Inferior parietal cortex (tissue), 1 donor: ENCODE results near the gene IL12RB2.

ENCODE experiments used
- DNase-seq: peaks from one replicate; pipeline ENCODE4 v3.0.0-alpha.2; 2016; ENCODE audit errors: extremely low spot score

Gene IL12RB2

DNA sequence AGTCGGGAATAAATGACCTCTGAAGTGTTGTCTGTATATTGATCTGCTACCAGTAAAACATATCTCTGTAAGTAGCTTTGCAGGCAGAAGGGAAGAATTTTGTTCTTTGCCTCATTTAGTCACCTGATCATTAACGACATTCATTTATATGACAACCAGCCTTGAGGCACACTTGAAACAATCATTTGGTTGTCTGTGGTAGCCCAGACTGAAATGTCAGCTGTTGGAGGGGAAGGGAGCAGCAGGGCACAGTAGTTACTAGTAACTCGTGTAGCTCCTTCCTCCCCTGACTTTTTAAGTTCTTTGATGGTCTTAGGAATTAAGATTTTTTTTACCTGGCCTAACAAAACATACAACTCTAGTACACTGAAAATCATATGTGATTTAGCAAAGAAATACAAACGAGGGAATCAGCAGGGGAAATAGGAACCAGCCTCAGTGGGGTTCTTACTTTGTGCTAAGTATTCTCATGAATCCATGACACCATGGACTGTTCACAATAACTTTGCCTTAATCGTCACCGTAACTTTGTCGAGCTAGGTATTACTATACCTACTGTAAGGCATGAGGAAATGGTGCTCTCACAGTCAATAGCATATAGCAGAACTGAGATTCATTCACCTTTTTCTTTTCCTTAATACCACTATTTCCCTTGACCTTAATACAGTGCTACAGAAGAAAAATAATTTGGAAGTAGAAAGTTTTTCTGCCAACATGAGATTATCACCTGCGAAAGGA is 6.4 kb downstream of the IL12RB2 start:
- DNase-seq, result no peak

DNA sequence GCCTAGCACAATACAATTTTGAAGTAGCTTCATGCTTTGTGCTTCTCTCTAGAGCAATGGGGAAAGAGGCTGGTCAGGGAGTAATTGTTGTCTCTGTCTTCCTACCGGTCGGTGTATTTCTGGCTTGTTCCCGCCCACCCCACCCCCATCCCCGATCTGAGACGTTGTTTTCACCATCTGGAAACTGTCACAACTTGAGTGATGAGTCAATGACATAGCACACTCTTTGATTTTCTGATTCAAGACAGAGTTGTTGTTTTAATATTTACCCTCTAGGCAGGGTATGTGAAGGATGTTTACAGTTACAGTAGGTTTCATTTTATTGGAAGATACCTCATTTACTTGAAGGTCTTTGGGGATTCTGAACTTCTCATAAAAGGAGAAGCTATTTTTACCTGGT is 7.0 kb downstream of the IL12RB2 start:
- DNase-seq, result no peak

DNA sequence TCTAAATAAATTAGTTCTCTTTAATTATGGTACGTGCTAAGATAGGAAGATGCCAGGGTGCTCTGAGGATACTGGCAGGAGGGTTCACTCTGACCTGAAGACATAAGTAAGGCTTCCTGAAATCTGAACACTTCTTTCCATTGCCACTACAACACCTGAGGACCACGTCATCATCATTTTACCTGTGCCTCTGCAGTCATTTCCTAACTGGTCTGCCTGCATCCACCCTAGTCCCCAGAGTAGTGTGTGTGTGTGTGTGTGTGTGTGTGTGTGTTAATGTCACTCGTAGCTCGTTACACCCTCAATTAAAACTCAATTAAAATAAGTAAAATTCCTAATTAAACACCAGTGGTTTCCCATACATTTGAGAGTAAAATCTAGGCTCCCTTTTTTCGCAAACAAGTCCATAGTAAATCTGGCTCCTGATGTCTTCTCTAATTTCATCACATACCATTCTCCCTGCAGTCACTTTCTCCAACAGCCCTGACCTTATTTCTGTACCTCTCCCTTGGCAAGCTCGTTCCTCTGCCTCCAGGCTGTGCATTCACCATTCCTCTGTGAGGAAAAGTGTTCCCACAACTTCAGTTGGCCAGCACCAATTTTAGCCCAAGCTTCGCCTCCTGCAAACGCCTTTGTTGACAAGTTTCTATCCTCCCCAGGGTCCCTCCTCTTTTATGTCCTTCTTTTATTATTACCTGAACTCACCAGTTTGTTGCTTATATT is 8.7 kb downstream of the IL12RB2 start:
- no peak for DNase-seq

DNA sequence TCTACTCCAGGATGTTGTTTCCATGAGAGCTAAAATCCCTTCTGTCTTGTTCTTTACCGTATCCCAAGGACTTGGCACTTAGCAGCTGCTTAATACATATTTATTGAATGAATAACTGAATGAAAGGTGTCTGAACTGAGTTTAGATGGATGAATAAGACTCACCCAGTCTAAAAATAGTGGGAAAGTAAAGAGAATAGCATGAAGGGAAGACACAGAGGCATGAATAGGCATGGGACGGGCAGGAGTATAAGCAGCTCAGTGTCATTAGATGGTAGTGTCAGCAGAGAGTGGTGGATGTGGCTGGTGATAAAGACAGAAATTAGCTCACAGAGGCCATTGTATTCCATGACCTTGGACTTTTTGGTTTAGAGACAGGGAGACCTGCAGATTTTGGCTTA is 9.2 kb downstream of the IL12RB2 start:
- no peak for DNase-seq

DNA sequence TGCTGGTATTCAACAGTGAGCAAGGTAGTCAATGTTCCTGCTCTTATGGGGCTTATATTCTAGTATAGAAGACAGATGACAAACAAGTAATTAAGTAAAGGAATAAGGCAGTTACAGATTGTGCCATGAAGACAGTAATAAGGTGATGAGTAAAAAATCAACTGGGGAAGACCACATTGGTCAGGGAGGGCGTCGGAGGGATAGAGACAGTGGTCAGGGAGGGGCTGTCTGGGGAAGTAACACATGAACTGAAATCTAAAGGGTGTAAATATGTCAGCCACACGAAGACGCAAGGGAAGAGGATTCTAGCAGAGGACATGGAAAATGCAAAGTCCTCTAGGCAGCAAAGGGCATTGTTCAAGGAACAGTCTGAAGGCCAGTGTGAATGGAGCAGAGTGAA is 10.1 kb downstream of the IL12RB2 start:
- no peak for DNase-seq

DNA sequence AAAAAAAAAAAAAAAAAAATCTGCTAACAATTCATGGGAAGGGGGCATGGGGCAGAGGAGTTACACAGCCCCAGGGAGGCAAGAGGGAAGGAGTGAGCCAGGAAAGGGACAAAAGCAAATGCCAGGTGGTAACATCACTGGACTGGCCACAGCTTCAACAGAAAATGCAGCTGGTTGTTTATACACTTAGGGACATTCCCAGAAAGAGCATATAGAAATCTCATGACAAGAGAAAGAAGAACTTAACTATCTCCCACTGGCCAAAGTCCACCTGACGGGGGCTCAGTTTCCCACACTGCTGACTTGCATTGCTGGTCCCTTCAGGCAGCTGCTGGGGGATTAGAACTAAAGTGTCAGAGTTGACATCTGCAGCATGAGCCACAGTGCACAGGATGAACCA is 14.8 kb downstream of the IL12RB2 start:
- no peak for DNase-seq

DNA sequence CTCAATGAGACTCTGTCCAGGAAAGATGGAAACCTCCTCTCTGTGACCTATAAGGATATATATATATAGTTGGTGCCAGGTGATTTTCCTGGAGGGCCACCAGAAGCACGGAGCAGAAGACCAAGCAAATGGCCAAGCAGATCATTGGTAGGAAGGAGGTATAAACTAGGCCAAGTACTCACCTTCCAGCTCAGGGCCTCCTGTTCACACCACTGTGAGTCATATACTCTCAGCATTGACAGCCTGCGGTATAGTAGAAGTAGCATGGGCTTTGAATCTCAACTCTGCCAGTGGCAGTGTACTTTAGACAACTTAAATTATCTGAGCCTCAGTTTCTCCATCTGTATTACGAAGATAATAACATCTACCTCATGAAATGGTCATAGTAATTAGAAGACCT is 15.4 kb downstream of the IL12RB2 start:
- DNase-seq, result no peak

DNA sequence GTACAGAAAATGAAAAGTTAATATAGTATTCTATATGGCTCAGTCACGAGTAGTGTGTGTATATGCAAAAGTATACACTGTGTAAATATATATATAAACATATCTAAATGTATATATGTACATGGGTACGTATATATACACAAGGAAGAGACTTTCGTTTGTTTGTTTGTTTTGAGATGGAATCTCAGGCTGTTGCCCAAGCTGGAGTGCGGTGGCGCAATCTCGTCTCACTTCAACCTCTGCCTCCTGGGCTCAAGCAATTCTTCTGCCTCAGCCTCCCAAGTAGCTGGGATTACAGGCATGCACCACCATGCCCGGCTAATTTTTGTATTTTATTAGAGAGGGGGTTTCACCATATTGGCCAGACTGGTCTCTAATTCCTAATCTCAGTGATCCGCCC is 16.4 kb downstream of the IL12RB2 start:
- no peak for DNase-seq

DNA sequence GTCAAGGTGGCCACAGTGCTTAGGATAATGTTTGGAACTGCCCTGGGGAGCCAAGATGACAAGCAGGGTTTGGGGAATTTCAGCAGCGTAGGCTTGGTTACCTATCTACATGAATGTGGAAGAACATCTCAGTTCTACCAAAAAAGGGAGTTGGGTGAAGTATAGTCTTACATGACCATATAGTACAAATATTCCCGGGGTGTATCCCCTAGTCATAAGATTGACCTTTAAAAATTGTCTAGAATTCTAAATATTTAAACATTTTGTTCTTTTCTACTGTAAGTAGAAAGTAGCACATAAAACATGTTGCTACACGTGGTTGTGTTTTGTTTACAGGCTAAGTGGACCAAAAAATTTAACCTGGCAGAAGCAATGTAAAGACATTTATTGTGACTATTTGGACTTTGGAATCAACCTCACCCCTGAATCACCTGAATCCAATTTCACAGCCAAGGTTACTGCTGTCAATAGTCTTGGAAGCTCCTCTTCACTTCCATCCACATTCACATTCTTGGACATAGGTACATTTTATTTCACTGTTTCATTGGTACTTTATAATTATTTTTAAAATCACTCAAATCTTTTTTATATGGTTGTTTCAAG is 20.3 kb downstream of the IL12RB2 start:
- no peak for DNase-seq

DNA sequence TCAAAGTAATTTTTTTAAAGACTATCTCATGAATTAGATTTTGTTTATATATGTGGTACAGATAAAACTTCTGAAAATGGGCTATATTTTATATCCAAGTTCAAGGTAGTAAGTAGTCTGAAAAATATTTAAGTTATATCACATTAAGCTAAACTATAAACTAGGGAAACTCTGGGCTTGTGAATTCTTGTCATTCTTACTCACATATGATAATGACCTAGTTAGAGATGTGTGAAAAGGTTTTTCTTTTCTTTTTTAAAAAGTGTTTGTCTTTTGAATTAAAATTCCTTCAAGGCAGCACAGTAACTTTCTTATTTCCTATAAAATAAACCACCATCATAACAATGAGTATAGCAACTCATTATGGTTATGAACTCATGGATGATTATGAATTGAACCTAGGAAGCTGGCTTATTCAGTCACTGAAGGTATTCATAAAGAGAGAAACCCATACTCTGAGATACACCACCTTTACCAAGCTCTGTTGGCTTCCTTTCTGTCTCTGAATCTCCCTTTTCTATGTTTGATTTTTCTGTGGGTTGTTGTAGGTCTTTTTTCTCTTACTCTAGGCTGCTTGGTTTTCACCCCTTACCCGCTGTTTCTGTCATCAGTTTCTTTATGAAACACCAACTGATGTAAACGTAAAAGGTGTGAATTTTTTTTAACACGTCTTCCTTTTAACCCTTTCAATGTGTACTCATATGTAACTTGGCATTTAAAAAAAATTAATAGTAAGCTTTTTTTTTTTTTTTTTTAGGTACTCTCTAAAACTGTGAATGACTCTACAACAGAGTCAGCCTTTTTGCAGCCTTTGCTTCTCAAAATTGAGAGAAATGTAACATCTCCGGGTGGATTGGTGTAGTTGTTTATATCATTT is 25.2 kb downstream of the IL12RB2 start:
- DNase-seq, result no peak

DNA sequence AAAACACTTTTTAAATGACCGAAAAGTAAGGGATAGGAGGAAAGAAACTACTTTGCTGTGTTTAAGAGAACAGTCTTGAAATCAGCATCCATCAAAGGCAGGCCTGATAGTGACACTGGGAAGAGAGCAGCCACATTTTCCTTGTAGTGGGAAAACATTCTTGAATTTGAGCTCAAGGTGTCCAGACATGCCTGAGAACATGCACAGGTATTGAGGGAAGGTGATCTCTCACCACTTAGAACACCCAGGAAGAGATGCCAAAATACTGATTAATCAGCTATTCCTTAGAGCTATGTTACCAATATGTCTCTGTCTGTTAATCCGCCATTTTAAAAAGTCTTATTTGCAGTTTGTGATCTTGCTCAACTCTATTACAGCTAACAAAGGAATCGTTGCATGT is 25.9 kb downstream of the IL12RB2 start:
- no peak for DNase-seq

DNA sequence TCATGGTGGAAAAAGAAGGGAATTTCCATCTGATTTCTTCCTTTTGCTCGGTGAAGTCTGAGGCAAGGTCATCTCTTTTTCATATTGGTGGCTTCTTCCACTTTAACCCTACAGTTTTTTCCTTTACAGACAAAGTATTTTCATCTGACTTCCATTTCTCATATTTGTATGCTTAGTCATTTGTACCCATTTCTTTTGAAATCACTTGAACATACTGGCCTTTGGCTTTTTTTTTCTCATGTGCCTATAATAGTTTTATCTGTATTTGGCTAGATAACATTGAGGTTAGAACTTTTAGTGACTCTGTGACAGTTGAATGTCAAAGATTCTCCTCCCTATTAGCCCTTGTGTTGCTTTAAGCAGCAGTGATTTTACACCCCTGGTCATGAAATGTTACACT is 27.7 kb downstream of the IL12RB2 start:
- no peak for DNase-seq

DNA sequence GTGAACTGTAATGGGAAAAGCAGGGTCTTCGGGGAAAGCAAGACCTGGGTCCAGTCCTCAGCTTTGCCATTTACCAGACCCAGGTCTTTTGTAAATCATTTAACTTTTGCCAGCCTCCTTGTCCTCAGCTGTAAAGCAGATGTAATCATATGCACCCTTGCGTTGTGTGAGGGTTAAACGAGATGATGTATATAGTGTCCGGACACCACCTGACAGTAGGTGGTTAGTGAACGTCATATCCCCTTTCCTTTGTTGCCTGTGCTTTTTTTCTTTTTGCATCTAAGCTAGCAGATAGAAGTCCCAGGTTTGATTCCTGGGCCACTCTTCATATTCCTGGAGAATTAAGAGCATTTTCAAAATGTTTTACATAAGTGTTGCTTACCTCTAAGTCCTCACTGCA is 28.5 kb downstream of the IL12RB2 start:
- no peak for DNase-seq

DNA sequence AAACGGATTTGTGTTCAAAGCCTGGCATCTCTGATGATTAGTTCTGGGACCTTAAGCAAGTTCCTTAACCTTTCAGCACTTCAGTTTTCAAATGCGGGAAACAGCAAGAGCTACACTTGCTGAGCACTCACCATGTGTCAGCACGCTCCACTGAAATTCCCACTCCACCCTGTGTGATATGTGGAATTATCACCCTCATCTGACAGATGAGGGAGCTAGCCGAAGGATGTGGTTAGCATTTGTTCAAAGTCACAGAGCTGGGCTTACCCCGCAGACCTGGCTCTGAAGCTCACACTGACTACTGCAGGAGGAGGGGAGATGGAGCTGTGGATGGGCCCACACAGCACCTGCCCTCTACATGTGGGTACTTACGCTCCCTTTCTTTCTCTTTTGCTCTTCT is 29.1 kb downstream of the IL12RB2 start:
- no peak for DNase-seq

DNA sequence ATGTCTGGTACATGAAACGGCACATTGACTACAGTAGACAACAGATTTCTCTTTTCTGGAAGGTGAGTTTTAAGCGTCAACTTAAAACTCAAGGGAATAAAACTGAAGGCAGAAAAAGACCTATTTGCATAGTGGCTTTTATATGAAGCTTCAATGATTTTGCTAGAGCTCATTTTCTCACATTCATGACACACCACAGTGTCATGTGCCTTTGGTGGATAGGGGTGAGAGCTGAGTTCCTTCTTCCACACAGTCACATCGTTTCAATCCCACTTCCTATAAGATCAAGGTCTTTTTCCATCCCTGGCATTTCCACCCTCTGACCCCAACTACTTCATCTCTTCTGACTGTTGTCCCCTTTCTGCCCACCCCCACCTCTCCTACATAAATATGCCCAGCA is 31.0 kb downstream of the IL12RB2 start:
- no peak for DNase-seq

DNA sequence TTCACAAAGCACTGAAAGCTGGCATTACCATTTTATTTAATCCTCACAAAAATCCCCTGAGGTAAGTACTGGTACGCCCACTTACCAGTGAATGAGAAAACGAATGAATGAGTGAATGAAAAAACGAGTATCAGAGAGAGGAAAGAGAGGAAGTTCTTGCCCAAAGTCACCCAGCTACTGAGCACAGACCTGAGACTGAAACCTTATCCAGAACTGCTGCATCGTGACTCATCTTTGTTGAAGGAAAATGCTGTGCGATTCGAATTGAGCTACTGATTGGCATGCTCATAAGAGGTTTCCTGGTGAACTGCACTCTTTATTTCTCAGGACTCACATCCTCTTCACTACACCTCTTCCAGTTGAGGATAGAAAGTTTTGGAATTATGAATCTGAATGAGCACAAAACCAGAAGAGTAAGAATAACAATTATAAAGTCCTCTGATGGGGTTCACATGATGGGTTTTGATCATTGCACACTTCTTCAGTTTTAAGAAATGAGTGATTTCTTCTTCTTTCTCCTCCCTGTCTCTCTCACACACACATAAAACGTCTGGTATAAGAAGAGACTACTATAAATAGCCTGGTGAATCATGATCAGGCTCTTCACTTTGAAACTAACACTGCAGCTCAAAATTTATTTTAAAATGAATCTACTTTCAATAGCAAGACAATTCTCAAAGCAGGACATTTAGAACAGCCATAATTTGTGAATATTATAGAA is 32.1 kb downstream of the IL12RB2 start:
- DNase-seq, result peak; percentile 42

DNA sequence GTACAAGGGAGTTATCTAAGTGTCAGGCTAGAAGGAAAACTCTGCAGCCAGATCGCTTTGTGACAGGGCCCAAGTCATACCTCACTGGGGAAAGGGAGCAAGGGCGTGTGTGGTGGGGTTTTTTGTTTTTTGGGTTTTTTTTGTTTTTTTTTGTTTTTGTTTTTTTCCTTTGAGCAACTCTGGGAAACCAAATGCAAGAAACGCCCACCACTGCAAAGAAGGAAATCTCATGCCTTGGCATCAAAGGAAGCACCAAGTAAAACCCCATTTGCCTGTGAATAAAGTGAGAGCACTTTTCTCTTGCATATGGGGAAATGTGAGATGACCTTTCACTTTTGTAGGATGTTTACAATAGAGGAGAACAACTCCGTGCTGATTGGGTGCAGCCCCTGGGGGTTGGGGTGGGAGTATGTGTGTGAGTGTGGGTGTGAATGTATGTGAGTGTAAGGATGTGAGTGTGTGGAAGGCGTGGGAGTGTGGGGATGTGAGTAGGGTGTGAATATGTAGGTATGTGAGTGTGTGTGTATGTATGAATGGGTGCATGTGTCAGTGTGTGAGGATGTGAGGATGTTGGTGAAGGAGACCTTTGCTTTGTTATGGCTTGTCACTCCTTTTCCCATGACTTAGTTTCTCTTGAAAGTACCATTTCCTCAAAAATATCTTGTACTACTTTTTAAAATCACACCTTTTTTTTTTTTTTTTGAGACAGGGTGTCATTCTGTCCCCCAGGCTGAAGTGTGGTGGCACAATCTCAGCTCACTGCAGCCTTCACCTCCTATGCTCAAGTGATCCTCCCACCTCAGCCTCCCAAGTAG is 34.6 kb downstream of the IL12RB2 start:
- no peak for DNase-seq

DNA sequence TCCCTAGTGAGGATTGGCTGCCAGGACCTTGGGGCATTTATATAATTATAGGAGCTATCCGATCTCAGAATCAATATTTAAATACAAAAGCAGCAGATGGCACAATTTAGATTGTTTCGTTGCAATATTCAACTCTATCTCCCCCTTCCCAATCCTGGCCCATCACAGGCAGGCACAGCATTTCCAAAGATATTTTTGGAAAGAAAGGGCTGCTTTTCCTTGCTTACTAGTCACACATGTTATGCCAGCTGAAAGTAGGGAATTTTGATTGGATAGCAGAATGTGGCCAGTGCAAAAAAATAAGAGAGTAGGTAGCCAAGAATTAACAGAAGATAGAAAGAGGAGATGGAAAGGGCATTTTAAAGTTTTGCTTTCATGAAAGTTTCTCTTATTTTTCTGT is 37.9 kb downstream of the IL12RB2 start:
- no peak for DNase-seq

DNA sequence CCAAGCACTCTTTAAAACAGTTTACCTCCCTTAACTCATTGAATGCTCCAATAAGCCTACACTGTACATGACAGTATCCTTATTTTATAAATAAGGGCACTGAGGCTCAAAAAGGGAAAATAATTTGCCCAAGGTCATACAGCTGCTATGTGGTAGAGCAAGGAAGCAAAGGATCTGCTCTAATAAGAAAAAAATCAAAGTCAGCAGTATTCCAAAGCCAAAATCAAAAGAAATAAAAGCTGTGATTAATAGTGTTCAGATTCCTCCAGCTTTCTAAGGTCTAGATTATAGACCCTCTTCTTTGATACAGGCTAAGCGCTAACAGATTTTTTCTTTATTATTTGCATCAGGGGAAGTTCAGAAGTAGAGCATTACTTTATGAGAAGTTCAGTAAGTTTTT is 39.3 kb downstream of the IL12RB2 start:
- no peak for DNase-seq

DNA sequence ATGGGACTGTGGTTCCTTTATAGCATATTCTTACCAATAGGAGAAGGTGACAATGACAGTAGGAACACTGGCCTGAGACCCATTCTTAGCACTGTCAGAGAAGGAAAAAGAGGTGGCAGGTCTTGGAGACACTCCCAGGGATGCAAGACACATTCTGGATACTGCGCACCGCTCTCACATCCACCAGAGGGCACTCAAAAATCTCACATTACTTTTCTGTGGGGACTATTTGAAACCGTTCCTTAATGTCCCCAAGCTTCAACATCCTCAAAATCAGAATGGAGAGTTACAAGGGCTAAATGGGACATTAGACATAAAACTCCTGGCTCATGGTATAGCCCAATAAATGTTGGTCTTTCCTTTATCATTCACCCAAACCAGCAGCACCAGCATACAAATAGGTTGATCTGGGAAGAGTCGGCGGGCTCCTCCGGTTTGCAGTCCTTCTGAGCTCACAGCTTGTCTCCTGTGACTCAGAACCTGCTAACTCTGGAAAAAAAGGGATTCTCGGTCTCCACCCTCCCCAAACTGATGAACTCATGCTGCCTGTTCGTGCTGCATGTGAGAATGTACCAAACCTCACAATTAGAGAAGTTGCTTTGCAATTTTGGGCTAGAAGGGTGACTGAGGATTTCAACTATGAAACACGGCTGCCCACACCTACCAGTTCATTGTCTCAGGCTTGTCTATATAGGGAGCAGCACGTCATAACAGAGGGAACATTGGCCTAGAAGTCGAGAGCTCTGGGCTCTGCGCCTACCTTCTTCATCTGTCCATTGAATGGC is 40.2 kb downstream of the IL12RB2 start:
- peak; percentile 84 for DNase-seq
